Islet of Langerhans (tissue), 1 donor: Measurements from ENCODE around the gene AGTRAP.

Source experiments
- FAIRE-seq: peaks from one replicate; lab custom pipeline; 2011; peaks lifted over from hg19 to GRCh38; lab: Jason Lieb, UNC

Gene AGTRAP

GRCh38 chr1:11784993-11785769 is 49.2 kb downstream of the AGTRAP start:
- no peak for FAIRE-seq

- no peak for FAIRE-seq
These were observed 50.2 kb downstream of the AGTRAP start for GRCh38 chr1:11786168-11786567.

GRCh38 chr1:11787251-11787803 is 51.4 kb downstream of the AGTRAP start:
- FAIRE-seq: no peak

- FAIRE-seq: no peak
These were observed 52.0 kb downstream of the AGTRAP start for GRCh38 chr1:11787804-11788436.

GRCh38 chr1:11788549-11789053 is 52.7 kb downstream of the AGTRAP start:
- FAIRE-seq: no peak

- FAIRE-seq: no peak
These were observed 53.5 kb downstream of the AGTRAP start for GRCh38 chr1:11789126-11790067.

- no peak for FAIRE-seq
These were observed 54.4 kb downstream of the AGTRAP start for GRCh38 chr1:11790101-11790879.

- FAIRE-seq: no peak
These were observed 55.2 kb downstream of the AGTRAP start for GRCh38 chr1:11790880-11791715.

- FAIRE-seq: no peak
These were observed 56.2 kb downstream of the AGTRAP start for GRCh38 chr1:11792106-11792505.

GRCh38 chr1:11793819-11794218 is 57.9 kb downstream of the AGTRAP start:
- FAIRE-seq: no peak

- no peak for FAIRE-seq
These were observed 58.7 kb downstream of the AGTRAP start for GRCh38 chr1:11794446-11795237.

GRCh38 chr1:11795238-11795890 is 59.4 kb downstream of the AGTRAP start:
- no peak for FAIRE-seq

GRCh38 chr1:11796036-11796828 is 60.3 kb downstream of the AGTRAP start:
- no peak for FAIRE-seq

GRCh38 chr1:11797525-11798216 is 61.7 kb downstream of the AGTRAP start:
- no peak for FAIRE-seq

GRCh38 chr1:11799099-11799498 is 63.2 kb downstream of the AGTRAP start:
- no peak for FAIRE-seq

- FAIRE-seq: no peak
These were observed 64.0 kb downstream of the AGTRAP start for GRCh38 chr1:11799896-11800295.

- no peak for FAIRE-seq
These were observed 64.4 kb downstream of the AGTRAP start for GRCh38 chr1:11800391-11800755.
